MM.1S (cell line): Measurements from ENCODE around the gene TMC2.

ENCODE experiments used
- EZH2phosphoT487 ChIP-seq: fragments of 300-600 bp; sonication (generic); IDR thresholded peaks from 2 replicates; pipeline ENCODE4 v1.6.1; 2018; ENCODE audit warnings: antibody characterized with exemption, low read length
- TF ChIP-seq, protein P1 (sequence below): fragments of 300-600 bp; sonication (generic); IDR thresholded peaks from 2 replicates; pipeline ENCODE4 v1.5.1; 2016; ENCODE audit warnings: antibody characterized with exemption, low read length, mixed read lengths

DNA sequence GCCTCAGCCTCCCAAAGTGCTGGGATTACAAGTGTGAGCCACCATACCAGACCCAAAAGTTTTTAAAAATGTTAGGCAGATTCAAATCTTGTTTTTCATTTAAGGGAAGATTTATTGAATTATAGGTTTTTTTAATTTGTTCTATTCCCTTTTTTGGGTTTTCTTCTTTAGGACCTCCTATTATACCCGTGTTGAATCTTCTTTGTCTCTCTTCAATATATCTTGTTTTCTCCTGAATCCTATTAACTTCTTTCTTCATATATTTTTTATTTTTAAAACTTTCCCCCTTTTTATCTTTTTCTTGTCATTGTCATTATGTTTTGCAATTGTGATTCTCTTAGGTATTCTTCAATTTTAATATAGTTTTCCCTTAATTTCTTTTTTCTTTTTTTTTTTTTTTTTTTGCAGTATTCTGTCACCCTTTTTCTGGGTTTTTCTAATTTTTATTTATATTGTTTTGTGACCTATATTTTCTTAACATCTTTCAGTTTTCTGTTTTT is 70.2 kb downstream of the TMC2 start:
- TF ChIP-seq, protein P1, sequence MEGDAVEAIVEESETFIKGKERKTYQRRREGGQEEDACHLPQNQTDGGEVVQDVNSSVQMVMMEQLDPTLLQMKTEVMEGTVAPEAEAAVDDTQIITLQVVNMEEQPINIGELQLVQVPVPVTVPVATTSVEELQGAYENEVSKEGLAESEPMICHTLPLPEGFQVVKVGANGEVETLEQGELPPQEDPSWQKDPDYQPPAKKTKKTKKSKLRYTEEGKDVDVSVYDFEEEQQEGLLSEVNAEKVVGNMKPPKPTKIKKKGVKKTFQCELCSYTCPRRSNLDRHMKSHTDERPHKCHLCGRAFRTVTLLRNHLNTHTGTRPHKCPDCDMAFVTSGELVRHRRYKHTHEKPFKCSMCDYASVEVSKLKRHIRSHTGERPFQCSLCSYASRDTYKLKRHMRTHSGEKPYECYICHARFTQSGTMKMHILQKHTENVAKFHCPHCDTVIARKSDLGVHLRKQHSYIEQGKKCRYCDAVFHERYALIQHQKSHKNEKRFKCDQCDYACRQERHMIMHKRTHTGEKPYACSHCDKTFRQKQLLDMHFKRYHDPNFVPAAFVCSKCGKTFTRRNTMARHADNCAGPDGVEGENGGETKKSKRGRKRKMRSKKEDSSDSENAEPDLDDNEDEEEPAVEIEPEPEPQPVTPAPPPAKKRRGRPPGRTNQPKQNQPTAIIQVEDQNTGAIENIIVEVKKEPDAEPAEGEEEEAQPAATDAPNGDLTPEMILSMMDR, result no peak
- TF ChIP-seq EZH2phosphoT487, result no peak
